Ishikawa (cell line): ENCODE measurements around the gene DNAJB4.

ENCODE experiments used
- CEBPB ChIP-seq: IDR thresholded peaks from 2 replicates; pipeline ENCODE4 v1.6.1; 2012
- CREB1 ChIP-seq: IDR thresholded peaks from 2 replicates; pipeline ENCODE4 v1.6.1; 2012; ENCODE audit warnings: low read depth
- EP300 ChIP-seq: IDR thresholded peaks from 2 replicates; pipeline ENCODE4 v1.6.1; 2012; ENCODE audit warnings: borderline replicate concordance
- FOXM1 ChIP-seq: IDR thresholded peaks from 2 replicates; pipeline ENCODE4 v1.6.1; 2012; ENCODE audit warnings: low read depth, borderline replicate concordance
- MAX ChIP-seq: IDR thresholded peaks from 2 replicates; pipeline ENCODE4 v1.6.1; 2012
- NFIC ChIP-seq: IDR thresholded peaks from 2 replicates; pipeline ENCODE4 v1.6.1; 2012
- TAF1 ChIP-seq: IDR thresholded peaks from 2 replicates; pipeline ENCODE4 v1.6.1; 2012; ENCODE audit warnings: low read depth, mild to moderate bottlenecking
- TCF12 ChIP-seq: IDR thresholded peaks from 2 replicates; pipeline ENCODE4 v1.6.1; 2012; ENCODE audit warnings: low read depth
- USF1 ChIP-seq: IDR thresholded peaks from 2 replicates; pipeline ENCODE4 v1.6.1; 2012
- YY1 ChIP-seq: IDR thresholded peaks from 2 replicates; pipeline ENCODE4 v1.6.1; 2012; ENCODE audit warnings: low read depth
- TF ChIP-seq, protein P1 (sequence below): IDR thresholded peaks from 2 replicates; pipeline ENCODE4 v1.6.1; 2012; ENCODE audit warnings: low read depth, mild to moderate bottlenecking

DNA sequence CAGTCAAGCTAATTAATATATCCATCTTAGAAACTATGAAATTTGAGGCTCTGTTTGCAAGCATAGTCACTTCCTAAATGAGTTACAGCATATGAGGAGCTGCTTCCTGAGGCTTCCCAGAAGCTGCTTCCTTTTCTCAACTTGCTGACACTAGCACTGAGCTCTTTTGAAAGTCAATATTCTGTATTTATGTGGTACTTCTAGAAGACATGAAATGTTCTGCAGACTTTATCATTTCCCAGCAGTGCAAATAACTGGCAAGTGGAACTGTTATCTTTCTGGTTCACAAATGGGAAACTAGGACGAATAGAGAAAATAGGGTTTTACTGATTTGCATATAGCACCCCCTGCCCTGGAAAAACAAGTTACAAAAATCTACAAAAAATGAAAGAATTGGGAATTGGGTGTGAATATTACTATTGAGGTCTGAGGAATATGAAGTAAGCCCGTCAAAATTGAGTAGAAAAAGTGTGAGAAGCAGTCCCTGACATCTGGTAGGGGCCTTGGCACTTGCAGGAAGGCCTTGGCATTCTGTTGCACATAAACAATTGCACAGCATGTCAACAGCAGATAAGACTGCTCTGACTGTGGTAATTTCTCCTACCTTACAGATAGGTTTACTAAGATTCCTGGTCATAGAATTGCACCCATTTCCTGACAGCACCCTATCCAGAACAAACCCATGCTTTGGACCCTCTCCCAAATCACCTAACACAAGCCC, 48.1 kb downstream of the DNAJB4 start:
- TF ChIP-seq CREB1: no peak
- TF ChIP-seq CEBPB: no peak
- no peak for TF ChIP-seq YY1
- TF ChIP-seq MAX: no peak
- TF ChIP-seq, protein P1, sequence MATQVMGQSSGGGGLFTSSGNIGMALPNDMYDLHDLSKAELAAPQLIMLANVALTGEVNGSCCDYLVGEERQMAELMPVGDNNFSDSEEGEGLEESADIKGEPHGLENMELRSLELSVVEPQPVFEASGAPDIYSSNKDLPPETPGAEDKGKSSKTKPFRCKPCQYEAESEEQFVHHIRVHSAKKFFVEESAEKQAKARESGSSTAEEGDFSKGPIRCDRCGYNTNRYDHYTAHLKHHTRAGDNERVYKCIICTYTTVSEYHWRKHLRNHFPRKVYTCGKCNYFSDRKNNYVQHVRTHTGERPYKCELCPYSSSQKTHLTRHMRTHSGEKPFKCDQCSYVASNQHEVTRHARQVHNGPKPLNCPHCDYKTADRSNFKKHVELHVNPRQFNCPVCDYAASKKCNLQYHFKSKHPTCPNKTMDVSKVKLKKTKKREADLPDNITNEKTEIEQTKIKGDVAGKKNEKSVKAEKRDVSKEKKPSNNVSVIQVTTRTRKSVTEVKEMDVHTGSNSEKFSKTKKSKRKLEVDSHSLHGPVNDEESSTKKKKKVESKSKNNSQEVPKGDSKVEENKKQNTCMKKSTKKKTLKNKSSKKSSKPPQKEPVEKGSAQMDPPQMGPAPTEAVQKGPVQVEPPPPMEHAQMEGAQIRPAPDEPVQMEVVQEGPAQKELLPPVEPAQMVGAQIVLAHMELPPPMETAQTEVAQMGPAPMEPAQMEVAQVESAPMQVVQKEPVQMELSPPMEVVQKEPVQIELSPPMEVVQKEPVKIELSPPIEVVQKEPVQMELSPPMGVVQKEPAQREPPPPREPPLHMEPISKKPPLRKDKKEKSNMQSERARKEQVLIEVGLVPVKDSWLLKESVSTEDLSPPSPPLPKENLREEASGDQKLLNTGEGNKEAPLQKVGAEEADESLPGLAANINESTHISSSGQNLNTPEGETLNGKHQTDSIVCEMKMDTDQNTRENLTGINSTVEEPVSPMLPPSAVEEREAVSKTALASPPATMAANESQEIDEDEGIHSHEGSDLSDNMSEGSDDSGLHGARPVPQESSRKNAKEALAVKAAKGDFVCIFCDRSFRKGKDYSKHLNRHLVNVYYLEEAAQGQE: no peak
- TF ChIP-seq USF1: no peak
- no peak for TF ChIP-seq TAF1
- no peak for TF ChIP-seq FOXM1
- TF ChIP-seq EP300: no peak
- no peak for TF ChIP-seq TCF12
- no peak for TF ChIP-seq NFIC
